ACHN (cell line): ENCODE results near the gene SEMA4F.

Source experiments
- DNase-seq: peaks from one replicate; pipeline ENCODE4 v3.0.0-alpha.2; 2015
- in situ Hi-C: cut with HindIII; loops from 2 replicates; pipeline ENCODE4 v1.10.0; 2017; ENCODE audit warnings: low sequenced_read_pairs, low pct_ligation_motif_present, low pct_unique_long_range_greater_than_20kb

SEMA4F gene

DNA sequence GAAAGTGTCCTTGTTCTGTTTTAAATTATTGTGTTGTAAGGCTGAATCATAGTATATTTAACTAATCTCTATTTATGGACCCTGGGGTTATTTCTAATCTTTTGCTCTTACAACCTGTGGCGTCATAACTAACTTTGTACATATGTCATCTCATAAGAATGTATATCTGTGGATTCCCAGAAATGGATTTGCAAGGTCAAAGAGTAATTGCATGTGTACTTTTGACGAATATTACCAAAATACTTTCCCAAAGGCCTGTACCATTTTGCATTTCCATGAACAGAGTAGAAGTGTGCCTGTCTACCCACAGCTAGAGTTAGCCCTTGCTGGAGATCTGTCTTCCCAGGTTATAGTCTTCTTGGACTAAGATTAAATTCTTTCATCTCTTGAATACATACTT is 42.8 kb downstream of the SEMA4F start:
- in situ Hi-C loops, result loop anchor here (25.0 kb wide), 1 partner anchor 165 kb away; no protein-coding TSS in a partner anchor

DNA sequence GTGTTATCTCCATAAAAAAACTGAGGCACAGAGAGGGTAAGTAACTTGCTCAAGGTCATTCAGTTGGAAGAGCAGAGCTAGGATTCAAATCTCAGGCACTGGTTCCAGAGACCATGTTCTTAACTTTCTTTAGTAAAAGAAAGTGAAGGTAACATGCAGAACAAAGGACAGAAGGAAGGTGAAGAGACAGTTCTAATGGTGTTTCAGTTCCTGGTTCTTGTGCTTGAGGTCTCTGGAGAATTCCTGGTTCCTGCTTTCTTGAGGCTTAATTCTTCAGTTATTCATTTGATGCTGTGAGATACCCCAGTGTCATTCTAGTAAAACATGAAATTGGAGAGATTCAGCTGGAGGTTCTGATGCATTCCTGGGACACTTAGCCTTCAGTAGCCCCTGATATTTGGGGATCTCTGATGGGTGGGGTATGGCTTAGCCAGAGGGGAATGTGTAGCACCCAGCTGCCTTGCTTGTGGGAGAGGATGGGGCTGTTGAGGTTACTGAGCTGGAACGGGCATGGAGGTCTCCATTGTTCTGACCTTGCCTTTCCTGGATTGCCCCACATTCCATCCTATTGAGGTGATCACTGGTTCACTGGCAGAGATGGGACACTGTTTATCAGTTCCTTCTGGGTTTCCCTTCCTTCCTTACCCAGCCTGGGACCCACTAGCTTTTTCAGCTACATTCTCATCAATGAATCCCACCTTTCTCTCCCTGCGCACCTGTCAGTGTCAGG is 46.8 kb downstream of the SEMA4F start:
- in situ Hi-C loops, result no loop called here
- no peak for DNase-seq

More for the DNA sequence above, 42.8 kb downstream of the SEMA4F start:
- DNase-seq, result no peak

DNA sequence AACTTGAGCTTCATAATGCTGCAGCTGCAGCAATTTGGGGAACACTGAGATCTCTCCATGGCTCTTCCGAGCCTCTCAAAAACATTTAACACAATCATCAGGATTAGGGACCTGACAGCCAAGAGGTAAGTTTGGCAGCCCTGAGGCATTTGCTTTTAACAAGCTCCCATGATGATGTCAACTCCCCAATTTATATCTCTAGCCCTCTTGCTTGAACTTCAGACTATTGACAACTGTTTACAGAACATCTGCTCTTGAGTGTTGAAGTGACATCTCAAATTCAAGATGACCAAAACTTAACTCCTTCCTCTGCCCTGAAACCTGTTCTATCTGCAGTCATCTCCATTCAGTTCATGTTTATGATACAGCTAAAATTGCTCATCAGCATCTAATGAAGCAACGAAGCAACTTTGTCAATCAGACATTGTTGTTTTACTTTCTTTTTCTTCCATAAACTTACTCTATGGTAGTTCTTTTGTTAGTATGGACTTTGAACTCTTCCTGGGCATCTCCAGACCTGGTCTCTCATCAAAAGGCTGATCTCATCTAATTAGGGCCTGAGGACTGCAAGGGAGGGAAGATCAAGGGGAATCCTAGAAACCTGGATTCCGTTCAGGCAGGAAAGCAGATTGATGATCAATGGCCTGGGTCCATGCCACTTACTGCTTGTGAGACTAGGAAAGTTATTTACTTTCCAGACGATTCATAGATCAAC is 48.1 kb downstream of the SEMA4F start:
- DNase-seq, result no peak
- in situ Hi-C loops, result no loop called here

DNA sequence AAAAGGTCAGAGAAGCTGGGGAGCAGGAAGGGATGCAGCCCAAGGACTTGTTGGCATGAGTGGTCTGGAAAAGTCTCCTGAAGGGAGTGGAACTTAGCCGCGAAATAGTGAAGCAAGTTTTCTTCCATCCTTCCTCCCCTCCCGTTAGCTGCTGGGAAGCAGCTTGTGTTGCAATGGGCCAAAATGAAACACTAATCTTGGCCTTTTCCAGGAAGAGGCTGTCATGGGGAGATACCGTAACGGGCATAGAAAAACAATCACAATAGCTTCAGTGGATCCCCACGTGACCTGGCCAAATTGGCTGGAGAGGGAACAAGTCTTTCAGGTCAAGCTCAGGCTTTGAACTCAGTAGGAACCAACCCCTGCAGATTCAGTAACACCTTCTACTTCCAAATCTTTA is 49.3 kb downstream of the SEMA4F start:
- in situ Hi-C loops, result no loop called here

DNA sequence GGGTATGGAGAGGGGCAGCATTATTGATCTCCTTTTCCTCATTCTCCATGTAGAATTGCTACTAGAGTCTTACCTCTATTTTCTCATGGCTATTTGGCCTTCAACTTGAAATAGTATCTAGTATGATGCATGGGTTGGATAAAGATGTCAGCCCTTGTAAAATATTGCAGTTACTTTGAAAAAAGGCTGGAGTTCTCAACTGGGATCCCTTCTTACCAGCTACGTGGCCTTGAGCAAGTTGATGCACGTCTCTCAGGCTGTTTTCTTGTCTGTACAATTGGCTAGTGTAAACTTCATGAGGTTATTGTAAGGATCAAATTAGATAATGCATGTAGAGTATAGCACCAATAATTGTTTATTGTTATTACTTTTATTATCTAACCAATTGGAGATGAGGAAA is 50.2 kb downstream of the SEMA4F start:
- in situ Hi-C loops, result no loop called here
- DNase-seq, result no peak

More for the DNA sequence above, 49.3 kb downstream of the SEMA4F start:
- no peak for DNase-seq

DNA sequence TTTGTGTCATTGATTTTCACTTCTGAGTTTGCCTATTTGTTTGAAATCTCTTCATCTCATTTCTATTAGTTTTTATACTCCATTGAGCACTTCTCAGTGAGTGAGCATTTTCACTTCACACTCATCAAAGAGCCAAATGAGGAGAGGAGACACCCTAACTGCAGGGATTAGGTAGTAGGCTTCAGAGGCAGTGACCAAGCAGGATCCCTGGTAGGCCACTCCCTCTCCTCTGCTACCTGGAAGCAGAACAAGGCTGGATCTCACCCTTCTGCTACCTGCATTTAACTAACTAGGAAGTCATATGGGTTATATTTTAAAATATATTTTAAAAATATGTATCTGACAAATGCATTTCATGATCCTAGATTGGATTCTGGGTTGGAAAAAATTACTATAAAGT is 52.7 kb downstream of the SEMA4F start:
- no peak for DNase-seq
- in situ Hi-C loops, result no loop called here

DNA sequence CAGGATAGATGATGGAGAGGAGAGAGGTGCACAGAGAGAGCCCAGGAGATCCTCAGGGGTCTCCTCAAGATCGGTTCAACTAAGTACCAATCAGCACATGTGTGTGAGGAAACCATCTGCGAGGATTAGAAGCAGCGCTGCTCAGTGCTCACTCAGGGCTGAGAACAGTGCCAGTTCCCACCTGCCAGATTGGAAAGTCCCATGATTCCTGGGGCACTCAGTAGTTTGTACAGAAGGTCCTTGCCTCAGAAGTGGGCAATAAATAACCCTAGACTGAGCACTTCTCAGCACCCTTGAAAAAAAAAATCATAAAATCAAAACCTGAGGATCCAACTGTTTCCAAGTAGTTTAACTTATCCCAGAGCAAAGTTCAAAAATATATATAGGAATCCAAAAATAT is 53.8 kb downstream of the SEMA4F start:
- in situ Hi-C loops, result no loop called here
- no peak for DNase-seq

DNA sequence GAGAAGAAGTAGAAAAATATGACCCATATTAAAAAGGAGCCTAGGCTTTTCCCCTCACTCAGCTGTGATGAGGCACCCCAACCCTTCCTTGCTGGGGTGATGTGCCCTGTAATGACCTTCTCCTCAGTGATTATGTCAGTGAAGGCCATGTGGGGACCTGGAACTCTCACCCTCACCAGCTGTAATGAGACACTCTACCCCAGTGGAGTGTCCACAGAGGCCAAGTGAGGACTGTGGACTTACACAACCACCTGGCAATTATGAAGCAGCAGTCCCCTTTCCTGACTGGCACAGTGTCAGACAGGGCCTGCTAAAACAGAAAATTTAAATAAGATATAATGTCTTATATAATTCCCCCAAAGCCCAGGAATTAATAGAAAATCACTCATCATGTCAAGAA is 54.2 kb downstream of the SEMA4F start:
- no peak for DNase-seq
- in situ Hi-C loops, result no loop called here

DNA sequence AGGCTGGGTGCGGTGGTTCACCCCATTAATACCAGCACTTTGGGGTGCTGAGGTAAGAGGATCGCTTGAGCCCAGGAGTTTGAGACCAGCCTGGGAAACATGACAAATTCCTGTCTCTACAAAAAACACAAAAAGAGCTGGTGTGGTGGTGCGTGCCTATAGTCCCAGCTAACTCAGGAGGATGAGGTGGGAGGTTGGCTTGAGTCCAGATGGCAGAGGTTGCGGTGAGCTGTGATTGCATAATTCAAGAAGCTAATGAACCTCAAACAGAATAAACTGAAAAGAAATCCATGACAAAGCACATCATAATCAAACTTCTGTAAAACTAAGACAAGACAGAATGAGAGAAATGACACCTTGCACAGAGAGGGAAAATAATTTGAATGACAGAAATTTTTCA is 54.8 kb downstream of the SEMA4F start:
- in situ Hi-C loops, result no loop called here
- DNase-seq, result no peak

DNA sequence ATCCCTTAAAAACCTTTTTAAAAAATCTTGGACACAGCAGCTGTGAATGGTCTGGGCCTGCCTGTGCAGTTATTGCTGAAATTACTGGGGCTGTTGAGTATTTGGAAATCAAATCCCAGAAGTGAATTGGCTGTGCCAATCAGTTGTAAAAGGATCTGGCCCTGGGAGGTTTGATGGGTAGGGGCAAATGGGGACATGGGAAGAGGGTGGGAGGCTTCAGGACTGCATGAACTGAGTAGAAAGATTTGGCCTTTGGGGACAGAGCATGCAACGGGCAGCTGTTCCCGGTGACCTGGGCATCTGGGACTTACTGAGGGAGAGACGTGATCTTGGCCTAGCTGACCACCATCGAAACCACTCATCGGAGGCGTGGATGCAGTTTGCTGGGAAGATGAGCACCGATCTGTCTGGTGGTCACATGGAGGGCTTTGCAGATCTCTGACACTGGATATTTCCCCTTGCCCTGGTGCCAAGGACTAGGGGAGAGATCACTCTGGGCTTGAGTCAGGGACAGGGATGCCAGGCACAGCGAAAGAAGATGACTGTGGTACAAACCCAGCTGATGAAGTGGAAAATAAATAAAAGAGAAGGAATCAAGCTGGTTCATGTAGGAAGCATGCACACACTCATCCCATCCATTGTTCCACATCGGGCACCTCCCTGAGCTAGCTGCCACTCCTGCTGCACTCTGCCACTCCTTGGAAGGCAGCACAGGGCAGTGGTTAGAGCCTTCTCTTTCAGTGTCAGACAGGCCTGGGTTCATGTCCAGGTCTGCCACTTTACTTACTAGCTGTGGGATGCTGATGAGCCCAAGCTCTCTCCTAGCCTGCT is 58.4 kb downstream of the SEMA4F start:
- in situ Hi-C loops, result no loop called here

DNA sequence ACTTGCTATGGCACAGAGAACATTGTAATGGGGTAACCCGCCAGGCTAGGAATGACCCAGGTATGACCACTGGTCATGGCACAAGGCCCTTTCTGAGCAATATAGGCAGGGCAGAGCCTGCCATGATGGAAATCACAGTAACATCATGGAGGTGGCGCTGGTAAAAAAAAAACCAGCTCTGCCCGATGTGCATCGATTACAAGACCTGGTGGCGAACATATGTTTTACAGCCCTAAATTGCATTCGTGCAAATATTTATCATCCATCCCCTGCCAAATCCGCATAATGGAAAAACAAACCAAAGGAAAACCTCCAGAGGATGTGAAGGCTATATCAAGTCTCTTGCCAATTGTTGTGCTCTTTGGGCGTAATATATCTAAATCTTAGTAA is 60.6 kb downstream of the SEMA4F start:
- in situ Hi-C loops, result no loop called here
- no peak for DNase-seq

More for the DNA sequence above, 58.4 kb downstream of the SEMA4F start:
- DNase-seq, result no peak

DNA sequence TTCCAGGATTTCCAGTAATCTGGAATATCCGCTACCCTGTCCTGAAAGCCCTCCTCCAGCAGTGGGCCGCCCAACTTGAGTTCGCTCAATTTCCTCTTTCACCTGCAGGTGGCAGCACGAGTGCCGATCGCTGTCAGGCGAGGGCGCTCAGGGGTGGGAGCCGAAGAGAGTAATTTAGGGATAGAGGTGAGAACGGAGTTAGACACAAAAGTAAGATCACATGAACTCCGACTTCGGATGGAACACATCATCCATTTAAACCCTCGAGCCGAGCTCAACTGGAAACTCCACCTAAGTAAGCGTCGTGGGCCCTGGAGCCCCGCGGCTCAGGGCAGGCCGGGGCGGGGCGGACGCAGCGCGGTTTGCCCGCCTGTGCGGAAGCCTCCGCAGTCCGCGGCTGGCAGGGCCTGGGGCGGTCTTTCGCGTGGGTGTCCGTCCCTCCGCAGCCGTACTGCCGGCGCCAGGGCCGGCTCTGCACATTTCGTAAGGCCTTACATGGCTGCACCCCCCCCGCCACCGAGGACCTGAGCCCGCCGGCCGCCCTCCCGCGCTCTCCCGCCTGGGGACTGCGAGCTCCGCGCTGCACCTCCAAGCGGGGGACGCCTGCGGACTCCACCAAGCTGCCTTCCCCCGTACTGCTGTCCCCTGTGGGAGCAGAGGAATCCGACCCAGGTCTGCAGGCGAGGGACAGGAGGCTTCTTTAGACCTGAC is 61.2 kb downstream of the SEMA4F start:
- DNase-seq, result peak; percentile 82
- in situ Hi-C loops, result no loop called here

DNA sequence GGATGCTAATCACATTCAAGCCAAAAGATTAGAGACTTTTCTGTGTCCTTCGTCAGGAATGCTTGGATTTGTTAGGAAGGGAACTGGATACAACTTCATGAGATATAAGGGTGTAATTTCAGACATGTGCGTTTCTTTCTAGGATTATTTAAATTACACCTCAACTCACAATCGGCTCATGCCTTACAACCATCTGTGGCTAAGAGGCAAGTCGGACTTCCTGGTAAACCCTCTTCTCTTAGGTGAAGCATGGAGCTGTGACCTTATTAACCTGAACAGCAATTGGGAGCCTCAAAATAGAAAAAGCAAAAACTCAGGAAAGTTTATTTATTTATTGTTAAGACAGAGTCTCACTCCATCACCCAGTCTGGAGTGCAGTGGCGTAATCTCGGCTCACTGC is 61.8 kb downstream of the SEMA4F start:
- in situ Hi-C loops, result no loop called here
- DNase-seq, result no peak

DNA sequence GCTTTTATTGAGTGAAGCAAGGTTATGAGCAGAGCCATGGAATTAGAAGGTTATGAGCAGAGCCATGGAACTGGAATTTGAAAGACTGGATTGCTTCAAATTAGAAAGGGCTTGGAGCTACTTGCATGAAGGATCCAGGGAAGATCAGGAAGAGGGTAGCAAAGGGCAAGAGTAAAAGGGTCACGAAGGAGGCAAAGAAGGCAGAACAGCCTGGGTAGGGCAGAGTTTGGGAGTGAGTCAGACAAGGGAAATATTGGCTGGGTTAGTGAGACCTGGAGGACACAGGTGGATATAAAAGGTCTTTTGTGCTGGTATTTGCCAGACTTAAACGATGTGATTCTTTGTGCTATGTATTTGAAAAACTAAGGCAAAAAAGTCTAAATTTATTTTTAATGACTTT is 65.0 kb downstream of the SEMA4F start:
- in situ Hi-C loops, result no loop called here
- DNase-seq, result no peak

DNA sequence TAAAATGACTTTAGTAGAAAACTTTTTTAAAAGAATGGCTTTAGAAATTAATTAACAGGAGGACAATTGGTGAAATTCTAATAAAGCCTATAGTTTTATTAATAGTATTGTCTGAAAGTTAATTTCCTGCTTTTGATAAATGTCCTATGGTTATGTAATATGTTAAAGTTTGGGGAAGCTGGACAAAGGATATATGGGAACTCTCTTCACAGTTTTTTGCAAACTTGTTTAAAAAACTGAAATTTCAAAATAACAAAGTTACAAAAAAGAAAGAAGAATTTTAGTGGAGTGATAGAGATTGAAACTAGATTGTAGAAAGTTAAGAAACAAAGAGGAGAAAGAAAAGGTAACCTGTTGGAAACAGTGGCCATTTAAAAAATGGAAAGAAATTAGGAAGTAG is 67.3 kb downstream of the SEMA4F start:
- in situ Hi-C loops, result no loop called here
- DNase-seq, result no peak

DNA sequence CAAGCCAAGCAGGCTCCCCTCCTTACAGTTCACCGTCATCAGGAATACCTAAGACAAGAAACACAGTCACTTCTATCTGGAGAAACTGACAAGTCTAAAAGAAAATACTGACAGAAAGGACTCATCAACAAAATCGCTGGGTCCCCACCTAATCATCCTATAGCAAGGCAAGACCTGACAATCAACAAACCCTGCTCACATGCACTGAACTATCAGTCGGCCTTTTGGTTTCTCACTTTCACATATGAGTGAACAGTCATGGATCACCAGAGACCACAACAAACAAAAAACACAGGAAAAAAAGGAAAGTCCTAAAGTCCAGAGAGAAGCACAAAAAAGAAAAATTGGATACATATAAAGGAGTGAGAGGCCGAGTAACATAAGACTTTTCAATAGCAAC is 70.4 kb downstream of the SEMA4F start:
- in situ Hi-C loops, result no loop called here

DNA sequence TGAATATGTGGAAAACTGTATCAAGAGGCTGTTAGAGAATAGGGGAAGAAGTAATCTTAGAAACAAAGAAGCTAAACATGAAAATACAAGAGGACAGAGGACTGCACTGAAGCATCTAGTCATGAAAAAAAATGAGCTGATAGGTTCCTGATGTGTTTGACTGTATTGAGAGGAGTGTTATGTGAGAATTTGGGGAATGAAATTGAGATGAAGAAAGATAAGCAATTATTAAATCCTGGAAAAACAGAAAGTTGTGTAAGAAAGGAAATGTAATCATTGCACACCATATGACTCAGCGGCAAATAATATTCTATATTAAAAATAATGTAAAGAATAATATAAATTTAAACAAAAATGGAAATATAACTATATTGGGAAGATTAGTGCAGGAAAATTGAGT is 71.2 kb downstream of the SEMA4F start:
- in situ Hi-C loops, result no loop called here
- DNase-seq, result no peak

More for the DNA sequence above, 70.4 kb downstream of the SEMA4F start:
- no peak for DNase-seq

DNA sequence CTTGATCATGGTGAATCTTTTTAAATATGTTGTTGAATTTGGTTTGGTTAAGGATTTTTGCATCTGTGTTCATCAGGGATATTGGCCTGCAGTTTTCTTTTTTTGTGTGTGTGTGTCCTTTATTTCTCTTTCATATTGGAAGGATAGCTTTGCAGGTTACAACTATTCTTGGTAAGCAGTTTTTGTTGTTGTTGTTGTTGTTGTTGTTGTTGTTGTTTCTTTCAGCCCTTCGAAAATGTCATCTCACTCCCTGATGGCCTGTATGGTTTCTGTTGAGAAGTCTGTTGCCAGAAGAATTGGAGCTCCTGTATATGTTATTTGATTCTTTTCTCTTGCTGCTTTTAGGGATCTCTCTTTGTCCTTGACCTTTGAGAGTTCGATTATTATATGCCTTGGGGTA is 74.8 kb downstream of the SEMA4F start:
- in situ Hi-C loops, result no loop called here
- DNase-seq, result no peak

DNA sequence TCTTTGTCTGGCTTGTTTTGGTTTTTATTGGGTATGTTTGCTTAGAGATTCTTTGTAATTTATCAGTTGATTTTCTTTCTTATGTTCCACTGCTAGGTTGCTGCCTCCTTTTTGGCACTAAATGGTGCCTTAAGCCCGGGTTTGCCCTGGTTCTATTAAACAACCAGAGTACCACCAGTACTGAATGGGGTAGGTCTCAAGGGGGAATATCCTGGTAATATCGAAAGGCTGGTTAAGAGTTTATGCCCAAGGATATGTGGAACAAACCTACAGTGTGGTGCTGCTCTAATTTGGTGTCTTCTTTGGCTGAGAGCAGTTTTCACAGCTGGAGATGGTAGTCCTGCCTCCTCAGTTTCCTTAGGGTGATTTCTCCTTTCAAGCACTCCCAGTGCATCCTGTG is 76.5 kb downstream of the SEMA4F start:
- in situ Hi-C loops, result no loop called here
- DNase-seq, result no peak
